HG03432 (cell line): ENCODE results near the gene C1orf105.
"Not testable (repeated sequence)": the region's sequence is repeated elsewhere in the genome, so short reads cannot be mapped to it uniquely, and the experiment has no call there.

Experiments used
- ATAC-seq: cut with Tn5 transposase; IDR thresholded peaks from one replicate; pipeline ENCODE4 v1.9.1; 2021; ENCODE audit warnings: mild to moderate bottlenecking, moderate library complexity; ENCODE audit not compliant: unreplicated experiment

Gene C1orf105

DNA sequence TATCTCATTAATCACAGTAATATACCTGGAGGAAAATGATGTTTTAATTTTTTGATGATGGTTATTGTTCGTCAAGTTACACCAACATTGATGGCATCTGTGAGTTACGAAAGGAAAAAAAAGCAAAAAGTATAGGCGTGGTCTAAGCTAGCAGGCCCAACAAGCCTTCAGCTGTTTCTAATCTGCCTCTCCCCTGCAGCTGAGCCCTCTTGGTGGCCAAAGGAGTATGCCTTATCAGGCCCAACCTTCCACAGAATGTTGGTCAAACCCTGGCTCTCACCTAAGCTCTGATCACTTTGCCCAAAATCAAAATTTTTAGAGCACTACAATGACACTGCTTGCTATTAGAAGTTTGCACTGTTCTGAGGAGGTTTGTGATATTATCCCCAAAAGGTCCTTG, 4.9 kb downstream of the C1orf105 start:
- ATAC-seq: no peak

DNA sequence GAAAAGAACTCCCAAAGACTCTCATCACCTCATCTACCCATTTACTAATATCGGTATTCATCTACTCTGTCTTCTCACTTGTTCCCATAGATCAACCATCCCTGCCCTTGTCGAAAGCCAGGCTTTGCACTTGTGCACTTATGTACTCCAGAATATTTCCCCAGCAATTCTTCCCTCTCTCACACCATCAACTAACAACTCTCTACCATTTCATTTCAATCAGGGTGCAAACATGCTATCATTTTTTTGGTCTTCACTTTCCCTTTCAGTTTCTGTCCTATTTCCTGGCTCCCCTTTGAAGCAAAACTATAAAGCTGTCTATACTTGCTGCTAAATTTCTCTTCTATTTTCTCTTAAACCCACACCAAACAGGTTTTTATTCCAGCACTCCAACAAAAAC, 6.7 kb downstream of the C1orf105 start:
- no peak for ATAC-seq

DNA sequence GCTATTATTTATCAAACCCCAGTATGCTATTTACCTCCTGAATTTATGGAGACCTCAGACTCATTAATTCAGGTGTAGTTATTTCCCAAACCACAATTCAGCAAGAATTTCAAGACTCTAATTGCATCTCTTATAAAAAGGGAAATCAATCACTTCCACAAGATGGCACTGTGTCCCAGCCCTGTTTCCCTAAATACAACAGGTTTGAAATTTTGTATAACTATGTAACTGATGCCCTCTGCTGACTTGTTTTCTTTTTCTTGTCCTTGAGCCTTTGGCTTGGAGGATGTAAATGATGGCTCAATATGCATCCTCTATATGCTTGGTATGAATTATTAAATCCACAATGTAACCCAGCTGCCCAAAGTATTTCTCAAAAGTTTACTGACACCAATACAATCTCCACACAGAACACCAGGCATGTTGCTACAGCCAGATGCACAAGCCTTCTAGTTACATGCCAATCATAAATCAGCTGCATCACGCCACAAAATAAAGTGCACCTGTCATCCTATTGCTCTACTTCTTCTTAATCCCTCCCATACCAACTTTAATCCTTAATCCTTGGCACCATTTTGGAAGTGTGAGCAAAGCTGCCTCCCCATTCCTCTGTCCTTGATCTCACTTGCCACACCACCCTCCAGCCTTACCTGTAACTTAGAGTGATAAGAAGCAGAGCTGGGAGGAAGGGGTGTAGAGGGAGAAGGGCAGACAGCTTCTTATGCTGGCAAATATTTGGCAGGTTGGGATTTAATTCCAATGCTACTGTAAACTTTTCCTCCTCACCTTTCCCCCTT, 9.0 kb downstream of the C1orf105 start:
- no peak for ATAC-seq

DNA sequence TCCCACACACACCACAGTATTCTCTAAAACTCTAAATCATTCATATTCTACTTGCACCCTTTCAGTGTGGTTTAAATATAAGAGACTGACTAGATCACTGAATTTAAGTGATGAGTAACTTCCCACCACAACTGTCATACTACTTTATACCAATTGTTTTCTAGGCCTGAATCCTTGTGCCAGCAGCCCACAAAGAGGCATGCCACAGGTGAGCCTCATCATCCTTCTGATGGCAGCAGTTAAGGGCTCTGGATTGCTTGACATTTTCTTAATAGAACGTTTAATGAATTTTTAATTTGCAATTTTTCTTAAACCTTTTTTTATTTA, 9.6 kb downstream of the C1orf105 start:
- ATAC-seq: no peak

DNA sequence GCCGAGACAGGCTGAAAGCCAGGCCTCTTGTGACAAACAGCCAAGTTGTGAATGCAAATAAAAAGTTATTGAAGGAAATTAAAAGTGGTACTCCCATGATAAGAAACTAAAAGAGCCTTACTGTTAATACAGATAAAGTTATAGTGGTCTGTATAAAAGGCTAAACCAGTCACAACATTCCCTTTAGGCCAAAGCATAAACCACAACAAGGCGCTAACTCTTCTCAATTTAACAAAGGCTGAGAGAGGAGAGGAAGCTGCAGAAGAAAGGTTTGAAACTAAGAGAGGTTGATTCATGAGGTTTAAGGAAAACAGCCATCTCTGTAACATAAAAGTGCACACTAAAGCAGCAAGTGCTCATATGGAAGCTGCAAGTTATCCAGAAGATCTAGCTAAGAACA, 10.7 kb downstream of the C1orf105 start:
- no peak for ATAC-seq

DNA sequence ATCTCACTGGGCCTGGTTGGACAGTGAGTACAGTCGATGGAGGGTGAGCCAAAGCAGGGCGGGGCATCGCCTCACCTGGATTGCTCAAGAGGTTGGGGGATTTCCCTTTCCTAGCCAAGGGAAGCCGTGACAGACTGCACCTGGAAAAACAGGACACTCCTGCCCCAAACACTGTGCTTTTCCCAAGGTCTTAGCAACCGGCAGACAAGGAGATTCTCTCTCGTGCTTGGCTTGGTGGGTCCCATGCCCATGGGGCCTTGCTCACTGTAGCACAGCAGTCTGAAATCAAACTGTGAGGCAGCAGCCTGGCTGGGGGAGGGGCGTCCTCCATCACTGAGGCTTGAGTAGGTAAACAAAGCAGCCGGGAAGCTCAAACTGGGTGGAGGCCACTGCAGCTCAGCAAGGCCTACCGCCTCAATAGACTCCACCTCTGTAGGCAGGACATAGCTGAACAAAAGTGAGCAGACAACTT, 11.3 kb downstream of the C1orf105 start:
- ATAC-seq: no peak

DNA sequence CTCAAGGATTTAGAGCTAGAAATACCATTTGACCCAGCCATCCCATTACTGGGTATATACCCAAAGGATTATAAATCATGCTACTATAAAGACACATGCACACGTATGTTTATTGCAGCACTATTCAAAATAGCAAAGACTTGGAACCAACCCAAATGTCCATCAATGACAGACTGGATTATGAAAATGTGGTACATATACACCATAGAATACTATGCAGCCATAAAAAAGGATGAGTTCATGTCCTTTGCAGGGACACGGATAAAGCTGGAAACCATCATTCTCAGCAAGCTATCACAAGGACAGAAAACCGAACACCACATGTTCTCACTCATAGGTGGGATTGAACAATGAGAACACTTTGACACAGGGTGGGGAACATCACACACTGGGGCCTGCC, 16.7 kb downstream of the C1orf105 start:
- not testable (repeated sequence) for ATAC-seq

DNA sequence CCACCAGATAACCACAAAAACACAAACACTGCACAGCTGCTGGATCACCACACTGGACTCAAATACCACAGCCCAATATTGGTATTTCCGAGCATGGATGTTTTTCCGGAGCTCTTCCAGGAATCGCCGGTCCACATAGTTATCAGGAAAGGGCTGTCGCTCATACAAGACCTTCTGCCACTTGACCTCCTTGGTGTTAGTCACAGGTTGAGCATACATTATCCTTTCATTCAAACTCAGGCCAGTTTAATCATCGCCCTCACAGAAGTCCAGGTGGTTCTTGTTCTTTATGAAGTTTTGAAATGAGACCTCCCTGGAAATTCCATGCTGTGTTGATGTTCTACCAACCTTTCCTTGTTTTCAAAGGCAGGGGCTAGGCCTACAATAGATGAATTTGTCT, 21.9 kb downstream of the C1orf105 start:
- ATAC-seq: no peak

DNA sequence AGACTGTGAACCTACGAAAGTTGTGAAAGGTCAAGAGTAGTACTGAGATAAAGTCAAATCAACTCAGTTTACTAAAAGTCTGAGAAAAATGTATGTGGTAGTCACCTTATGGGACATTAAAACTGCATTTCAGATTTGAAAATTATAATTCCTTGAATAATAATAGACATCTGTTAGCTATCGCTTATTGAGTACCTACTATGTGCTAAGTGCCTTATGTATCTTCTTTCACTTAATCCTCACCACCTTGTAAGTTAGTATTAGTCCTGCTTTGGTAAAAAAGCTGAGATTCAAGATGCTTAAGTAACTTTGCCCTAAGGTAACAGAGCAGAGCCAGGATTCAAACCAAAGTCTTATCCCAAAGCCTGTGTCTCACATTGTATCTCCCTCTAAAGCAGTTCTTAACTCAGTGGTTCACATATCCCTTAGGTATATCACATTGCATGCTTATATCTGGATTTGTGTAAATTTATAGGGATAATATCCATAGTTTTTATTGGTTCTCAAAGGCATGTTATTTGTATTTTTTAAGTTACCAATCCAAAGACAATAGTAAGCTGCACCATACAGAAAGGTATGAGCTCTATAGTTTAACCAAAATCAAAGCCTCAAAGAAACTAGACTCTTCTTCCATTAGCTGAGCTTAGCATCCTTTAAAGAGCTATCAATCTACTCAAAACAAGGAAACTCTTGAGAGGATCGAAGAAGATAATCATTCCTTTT, 22.5 kb downstream of the C1orf105 start:
- no peak for ATAC-seq

DNA sequence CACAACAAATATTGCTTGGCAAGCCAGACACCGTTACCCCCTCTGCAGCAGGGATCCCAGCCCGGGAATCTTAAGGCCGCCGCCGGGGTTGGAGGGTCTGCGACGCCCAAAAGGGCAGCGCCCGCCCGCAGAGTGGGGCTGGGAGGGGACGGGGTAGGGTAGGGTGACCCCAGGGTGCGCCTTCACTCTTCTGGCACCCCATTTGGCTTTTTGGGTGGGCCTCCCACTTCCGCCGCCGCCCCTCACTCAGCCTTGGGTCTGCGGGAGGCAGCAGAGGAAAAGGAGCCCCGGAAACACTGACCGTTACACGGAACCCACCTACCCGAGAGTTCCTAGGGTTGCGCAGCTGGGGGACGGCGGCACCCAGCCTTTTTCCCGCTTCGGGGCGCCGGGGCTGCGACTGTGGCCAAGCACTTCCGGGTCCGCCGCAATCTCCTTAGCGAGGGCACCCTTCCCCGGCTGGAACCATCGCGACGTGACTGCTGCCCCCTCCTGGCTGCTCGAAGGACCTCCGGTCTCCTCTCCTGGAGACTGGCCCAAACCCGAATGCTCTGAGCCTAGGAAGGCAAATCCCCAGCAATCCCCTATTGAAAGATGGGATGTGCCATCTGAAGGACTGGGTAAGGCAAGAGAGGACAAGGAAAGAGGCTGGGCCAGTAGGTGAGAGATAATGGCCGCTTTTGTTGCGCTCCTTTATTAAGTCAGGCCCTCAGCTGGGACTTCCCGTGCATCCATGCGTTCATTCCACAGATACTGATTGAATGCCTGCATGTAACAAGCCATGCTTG, 23.4 kb downstream of the C1orf105 start, which contains the start of gene PIGC:
Gene PIGC, minus strand, starts transcription at position 404 of the 788 bp plus-strand sequence. CDS start 1,447 bp downstream, outside the sequence.
- peak; percentile 100 for ATAC-seq

DNA sequence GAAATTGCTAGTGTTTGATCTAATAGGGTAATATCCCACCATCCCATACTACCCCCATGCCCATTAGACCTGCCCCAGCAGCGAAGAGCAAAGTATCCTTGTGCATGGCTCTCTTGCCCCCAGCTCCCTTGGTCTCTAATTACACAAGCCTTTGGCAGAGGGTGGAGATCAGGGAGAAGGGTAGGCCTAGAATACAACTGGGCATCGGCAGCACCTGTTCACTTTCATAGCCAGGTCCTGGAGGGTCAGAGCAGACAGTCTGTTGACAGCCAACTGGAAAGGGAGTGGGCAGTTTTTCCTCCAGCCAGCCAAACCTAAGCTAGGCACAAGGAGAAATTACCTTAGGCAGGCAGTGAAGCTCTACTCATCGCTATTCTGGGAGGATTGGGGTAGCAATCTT, 26.1 kb downstream of the C1orf105 start:
- no peak for ATAC-seq

DNA sequence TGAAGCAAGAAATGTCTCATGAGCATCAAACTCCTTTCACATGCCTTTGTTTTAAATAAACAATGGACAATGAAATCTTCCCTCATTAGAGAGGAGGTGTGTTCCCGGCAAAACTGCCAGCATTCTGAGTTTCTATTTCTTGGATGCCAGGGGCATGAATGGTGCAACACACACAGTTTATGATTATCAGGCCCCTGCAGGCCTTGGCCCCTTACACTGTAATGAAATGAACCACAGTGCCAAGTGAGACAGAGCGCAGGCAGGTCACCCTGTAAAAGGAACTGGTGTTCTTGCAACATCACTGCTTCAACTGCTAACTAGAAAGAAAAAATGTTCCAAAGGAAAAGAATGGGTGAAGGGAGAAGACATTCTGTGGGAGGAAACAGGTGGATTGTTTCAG, 27.2 kb downstream of the C1orf105 start:
- no peak for ATAC-seq

DNA sequence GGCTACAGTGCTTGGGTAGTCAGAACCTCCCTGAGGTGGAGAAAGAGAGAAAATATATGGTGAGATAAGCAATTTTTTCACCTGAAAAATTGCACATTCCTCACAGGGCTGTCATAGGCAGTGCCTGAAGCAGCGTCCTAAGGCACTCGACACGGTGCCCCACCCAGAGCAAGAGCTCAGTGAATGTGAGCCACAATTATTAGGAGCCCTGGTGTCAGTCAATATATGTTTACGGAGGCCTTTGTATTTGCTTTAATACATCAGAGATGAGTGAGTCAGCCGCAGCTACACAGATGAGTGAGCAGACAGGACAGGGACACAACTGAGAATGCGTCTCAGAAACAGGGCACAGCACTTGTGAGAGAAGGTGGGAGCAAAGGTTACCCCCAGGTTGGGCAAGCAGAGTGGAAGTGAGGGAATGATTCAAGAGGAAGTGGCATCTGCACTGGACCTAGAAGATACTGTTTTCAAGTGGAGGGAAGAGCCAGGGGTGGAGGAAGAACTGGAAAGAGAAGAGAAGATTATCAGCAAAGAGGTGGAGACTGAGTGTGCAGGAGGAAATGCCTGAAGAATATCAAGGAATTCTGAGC, 28.6 kb downstream of the C1orf105 start:
- ATAC-seq: no peak

DNA sequence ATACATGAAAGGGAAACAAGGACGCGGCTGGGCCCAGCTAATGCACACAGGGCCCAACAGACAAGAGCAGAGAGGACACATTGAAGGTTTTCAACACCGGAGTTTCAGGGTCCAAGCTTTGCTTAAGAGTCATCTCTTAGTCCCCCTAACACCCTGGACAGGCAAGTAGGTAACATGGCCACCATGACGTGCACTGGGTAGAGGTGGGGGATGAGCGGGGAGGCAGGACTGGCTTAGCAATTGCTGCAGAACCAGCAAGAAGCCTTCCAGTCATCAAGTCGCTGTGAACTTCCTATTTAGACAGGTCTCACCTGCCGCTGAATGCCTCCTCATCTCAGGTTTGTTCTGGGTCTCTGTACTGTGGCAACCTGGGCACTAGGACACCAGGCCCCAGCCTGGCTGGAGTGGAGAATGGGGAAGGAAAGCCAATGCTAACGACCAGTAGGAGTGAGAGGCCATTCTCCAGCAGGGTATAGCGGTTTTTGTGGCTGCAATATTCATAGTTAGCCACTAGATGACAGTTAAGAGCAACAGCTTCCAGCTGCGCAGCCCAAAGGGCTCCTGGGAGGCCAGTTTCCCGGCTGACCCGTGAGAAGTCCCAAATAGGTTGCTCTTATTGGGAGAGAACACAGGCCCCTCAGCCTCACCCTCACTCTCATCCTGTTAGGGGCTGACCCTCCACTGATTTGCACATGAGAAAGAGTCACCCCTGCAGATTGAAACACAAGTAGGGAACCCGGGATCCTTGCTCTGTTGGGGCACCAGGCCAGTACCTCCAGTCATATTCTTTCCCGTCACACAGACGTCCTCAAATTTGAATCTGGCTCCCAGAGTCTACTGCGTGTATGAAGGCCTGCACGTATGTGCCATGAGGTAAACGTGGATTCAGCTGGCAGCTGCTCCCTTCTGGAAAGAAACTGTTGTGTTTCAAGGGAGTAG, 29.4 kb downstream of the C1orf105 start:
- ATAC-seq: peak; percentile 93

DNA sequence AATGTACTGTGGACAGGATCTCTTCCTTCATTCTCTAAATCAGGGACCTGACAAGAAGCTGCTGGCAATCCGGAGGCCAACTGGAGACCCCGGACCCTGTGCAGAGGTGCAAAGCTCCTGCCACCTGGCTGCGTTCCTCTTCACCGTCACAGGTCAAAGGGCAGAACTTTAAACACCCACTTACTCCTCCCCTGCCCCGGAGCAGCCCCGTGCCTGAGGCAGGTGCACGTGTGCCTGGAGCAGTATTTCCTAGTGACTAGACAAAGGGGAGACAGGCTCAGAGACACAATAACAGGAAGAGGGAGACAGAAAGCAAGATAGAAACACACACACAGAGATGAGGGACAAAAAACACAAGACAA, 30.0 kb downstream of the C1orf105 start:
- no peak for ATAC-seq

DNA sequence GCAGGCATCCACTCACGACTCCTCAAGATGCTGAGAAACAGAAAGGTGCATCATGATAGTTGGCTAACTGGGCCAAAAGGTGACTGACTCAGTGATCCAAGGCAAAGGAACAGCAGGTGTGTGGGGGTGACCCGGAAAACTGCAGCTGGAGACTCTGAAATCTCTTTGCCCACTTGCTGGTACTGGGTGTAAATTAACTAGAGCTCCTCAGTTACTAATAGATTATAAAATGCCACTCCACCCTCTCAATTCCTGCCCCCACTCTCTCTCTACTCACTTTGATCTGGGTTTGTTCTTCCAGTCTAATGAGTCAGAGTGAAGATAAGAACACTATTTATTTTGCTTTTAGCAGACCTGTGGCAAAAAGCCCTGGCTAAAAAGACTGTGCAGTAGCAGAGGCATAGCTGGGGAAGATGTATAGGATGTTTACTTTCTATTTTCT, 30.5 kb downstream of the C1orf105 start:
- ATAC-seq: no peak

DNA sequence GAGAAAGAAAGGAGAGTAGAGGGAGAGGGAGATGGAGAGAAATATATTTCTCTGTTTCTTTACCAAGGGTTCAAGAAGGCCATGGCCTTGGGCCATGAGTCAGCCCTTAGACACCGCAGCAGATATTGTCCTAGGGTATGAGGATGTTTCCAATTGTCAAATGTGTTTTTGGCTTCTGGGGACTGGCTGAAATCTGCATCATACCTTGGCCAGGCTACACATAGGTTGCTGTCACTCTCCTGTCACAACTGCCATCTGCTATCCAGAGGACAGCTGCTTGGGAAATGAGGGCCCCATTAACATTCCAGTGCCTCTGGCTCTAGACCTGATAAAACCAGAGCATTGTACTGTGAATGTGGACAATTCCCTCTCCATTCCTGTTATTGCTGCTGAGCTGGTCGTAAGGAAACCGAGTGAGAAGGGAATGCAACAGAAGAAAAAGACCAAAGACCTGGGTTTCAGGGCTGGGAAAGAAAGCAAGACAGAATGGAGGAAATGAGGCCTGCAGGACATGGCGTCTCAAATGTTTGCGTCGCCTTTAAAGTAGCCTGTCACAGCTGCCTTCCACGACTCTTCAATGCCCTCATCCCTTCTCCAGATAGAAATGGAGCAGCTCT, 32.2 kb downstream of the C1orf105 start:
- no peak for ATAC-seq

DNA sequence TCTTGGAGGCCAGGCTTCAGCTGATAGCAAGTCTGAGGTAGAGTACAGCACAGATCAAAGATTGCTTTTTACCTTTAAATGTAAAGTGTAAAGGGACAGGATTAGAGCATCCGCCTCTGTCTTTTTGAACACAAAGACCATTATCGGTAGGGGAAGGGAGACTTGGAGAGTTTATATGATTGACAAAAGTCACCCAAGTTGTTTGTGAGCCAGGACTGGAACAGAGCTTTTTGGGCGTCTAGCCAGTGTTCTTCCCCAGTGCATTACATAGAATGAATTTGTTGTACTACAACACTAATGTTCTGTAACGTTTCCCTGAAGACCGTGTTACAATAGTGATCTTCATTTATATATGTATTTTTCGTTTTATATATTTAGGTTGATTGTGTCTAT, 32.7 kb downstream of the C1orf105 start:
- ATAC-seq: no peak

DNA sequence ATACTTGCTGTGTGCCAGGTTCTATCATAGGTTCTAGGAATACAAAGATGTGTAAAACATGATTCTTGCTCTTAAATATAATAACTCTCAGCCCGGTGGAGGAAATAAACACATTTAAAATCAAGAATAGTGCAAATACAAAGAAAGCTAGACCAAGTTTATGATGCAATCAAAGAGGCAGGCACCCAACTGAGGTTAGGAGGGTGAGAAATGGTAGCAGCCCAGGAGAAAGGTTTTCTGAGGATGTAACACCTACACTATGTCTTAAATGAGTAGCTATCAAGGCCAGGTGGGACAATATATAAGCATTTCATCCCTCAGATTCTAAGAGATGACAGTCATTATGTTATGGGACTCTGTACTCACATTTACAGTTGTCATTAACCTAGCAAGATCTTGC, 33.1 kb downstream of the C1orf105 start:
- no peak for ATAC-seq

DNA sequence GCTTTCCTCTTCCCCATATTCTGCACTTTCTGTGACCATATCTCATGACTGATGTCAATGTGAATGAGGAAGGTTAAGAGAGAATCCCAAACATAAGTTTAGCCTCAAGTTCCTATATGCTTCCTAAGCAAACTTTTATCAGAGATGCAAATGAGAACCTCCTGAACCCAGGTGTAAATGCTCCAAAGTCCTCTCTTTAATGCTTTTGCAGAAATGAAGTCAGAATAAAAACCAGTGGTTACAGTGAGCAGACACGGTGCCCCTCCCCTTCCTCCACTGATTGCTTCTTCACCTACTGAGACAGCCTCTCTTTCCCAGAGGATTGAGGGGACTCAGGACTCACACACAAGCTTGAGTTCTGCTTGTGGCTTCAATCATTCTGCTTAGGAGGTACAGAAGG, 35.0 kb downstream of the C1orf105 start:
- ATAC-seq: no peak
